H9 (cell line): Measurements from ENCODE around the gene CDC42EP4. TPM values are rescaled to one million over a fixed set of nuclear protein-coding genes. Genes with fewer than 3 reads are reported as not detected.

ENCODE experiments used
- DNase-seq: peaks from one replicate; pipeline ENCODE4 v3.0.0-alpha.2; 2017
- H2AFZ ChIP-seq: one replicate; pipeline ENCODE4 v1.6.1; 2013; ENCODE audit warnings: mild to moderate bottlenecking, low read length, control low read depth, moderate library complexity
- H2AK5ac ChIP-seq: 2 replicates; pipeline ENCODE4 v1.6.1; 2013; ENCODE audit warnings: low read length, control low read depth, mixed read lengths; ENCODE audit not compliant: insufficient read length
- H2BK120ac ChIP-seq: one replicate; pipeline ENCODE4 v1.6.1; 2013; ENCODE audit warnings: low read depth, mild to moderate bottlenecking, low read length, control low read depth, inconsistent platforms; ENCODE audit not compliant: poor library complexity, severe bottlenecking
- H2BK12ac ChIP-seq: 2 replicates; pipeline ENCODE4 v1.6.1; 2013; ENCODE audit warnings: low read length, control low read depth, mixed read lengths, low read depth; ENCODE audit not compliant: insufficient read length
- H2BK15ac ChIP-seq: 2 replicates; pipeline ENCODE4 v1.6.1; 2013; ENCODE audit warnings: low read depth, low read length, control low read depth
- H2BK20ac ChIP-seq: one replicate; pipeline ENCODE4 v1.6.1; 2013; ENCODE audit warnings: low read depth, mild to moderate bottlenecking, low read length, control low read depth, inconsistent platforms; ENCODE audit not compliant: poor library complexity, severe bottlenecking
- H2BK5ac ChIP-seq: 2 replicates; pipeline ENCODE4 v1.6.1; 2013; ENCODE audit warnings: low read length, control low read depth, mixed read lengths; ENCODE audit not compliant: insufficient read length
- H3K14ac ChIP-seq: 2 replicates; pipeline ENCODE4 v1.6.1; 2013; ENCODE audit warnings: low read length, control low read depth; ENCODE audit not compliant: insufficient read depth
- H3K18ac ChIP-seq: 2 replicates; pipeline ENCODE4 v1.6.1; 2013; ENCODE audit warnings: low read depth, mild to moderate bottlenecking, mixed read lengths, low read length, control low read depth; ENCODE audit not compliant: insufficient read length
- H3K23ac ChIP-seq: 2 replicates; pipeline ENCODE4 v1.6.1; 2013; ENCODE audit warnings: low read length, control low read depth, mixed read lengths, low read depth; ENCODE audit not compliant: insufficient read length
- H3K23me2 ChIP-seq: 2 replicates; pipeline ENCODE4 v1.6.1; 2013; ENCODE audit warnings: low read depth, mild to moderate bottlenecking, mixed read lengths, low read length, control low read depth; ENCODE audit not compliant: insufficient read length, poor library complexity, severe bottlenecking
- H3K27ac ChIP-seq: 2 replicates; pipeline ENCODE4 v1.5.1; 2013; ENCODE audit warnings: low read length, control low read depth, mixed read lengths, low read depth; ENCODE audit not compliant: insufficient read length
- H3K27me3 ChIP-seq: 2 replicates; pipeline ENCODE4 v1.6.1; 2013; ENCODE audit warnings: low read length, control low read depth, inconsistent platforms; ENCODE audit not compliant: insufficient read depth
- H3K4ac ChIP-seq: 2 replicates; pipeline ENCODE4 v1.6.1; 2013; ENCODE audit warnings: low read depth, mild to moderate bottlenecking, control low read depth, inconsistent platforms, low read length, moderate library complexity
- H3K4me1 ChIP-seq: 2 replicates; pipeline ENCODE4 v1.6.1; 2013; ENCODE audit warnings: low read length, control low read depth, inconsistent platforms; ENCODE audit not compliant: insufficient read depth
- H3K4me2 ChIP-seq: 2 replicates; pipeline ENCODE4 v1.6.1; 2013; ENCODE audit warnings: low read length, control low read depth, mixed read lengths; ENCODE audit not compliant: insufficient read length, insufficient read depth
- H3K56ac ChIP-seq: 2 replicates; pipeline ENCODE4 v1.6.1; 2013; ENCODE audit warnings: low read depth, mild to moderate bottlenecking, mixed read lengths, low read length, control low read depth; ENCODE audit not compliant: insufficient read length
- H3K79me1 ChIP-seq: 2 replicates; pipeline ENCODE4 v1.6.1; 2013; ENCODE audit warnings: low read depth, mild to moderate bottlenecking, moderate library complexity, low read length, control low read depth, inconsistent platforms; ENCODE audit not compliant: insufficient read depth, poor library complexity, severe bottlenecking
- H3K79me2 ChIP-seq: 2 replicates; pipeline ENCODE4 v1.6.1; 2013; ENCODE audit warnings: low read length, control low read depth, inconsistent platforms; ENCODE audit not compliant: insufficient read depth
- H3K9ac ChIP-seq: 2 replicates; pipeline ENCODE4 v1.6.1; 2013; ENCODE audit warnings: low read length, control low read depth, mixed read lengths; ENCODE audit not compliant: insufficient read length; ENCODE audit errors: extremely low read depth
- H3K9me3 ChIP-seq: one replicate; pipeline ENCODE4 v1.6.1; 2013; ENCODE audit warnings: low read depth, low read length, inconsistent platforms; ENCODE audit not compliant: control insufficient read depth
- H3T11ph ChIP-seq: one replicate; pipeline ENCODE4 v1.6.1; 2013; ENCODE audit warnings: mild to moderate bottlenecking, low read length, control low read depth, inconsistent platforms
- H4K20me1 ChIP-seq: one replicate; pipeline ENCODE4 v1.6.1; 2013; ENCODE audit not compliant: control insufficient read depth, insufficient read length, insufficient read depth
- H4K5ac ChIP-seq: 2 replicates; pipeline ENCODE4 v1.6.1; 2013; ENCODE audit warnings: low read depth, mild to moderate bottlenecking, mixed read lengths, low read length, control low read depth; ENCODE audit not compliant: insufficient read length
- H4K8ac ChIP-seq: replicated peaks from 2 replicates; pipeline ENCODE4 v1.6.1; 2013; ENCODE audit warnings: low read length, control low read depth, mixed read lengths, low read depth; ENCODE audit not compliant: insufficient read length
- H4K91ac ChIP-seq: 2 replicates; pipeline ENCODE4 v1.6.1; 2013; ENCODE audit warnings: low read depth, mild to moderate bottlenecking, moderate library complexity, mixed read lengths, low read length, control low read depth; ENCODE audit not compliant: insufficient read length
- H3K27ac Mint-ChIP-seq, 3 experiments: 2 replicates in 2 of 3; 3 replicates in 1 of 3; pipeline ENCODE4 v1.8.0; 2020 to 2021; ENCODE audit warnings: mixed read lengths in 3 of 3, mild to moderate bottlenecking in 1 of 3, moderate library complexity in 1 of 3
- H3K27me3 Mint-ChIP-seq: 2 replicates; pipeline ENCODE4 v1.8.0; 2021; ENCODE audit warnings: low read depth, mild to moderate bottlenecking, moderate library complexity, mixed read lengths
- H3K36me3 Mint-ChIP-seq, 3 experiments: 2 replicates in 2 of 3; 3 replicates in 1 of 3; pipeline ENCODE4 v1.8.0; 2020 to 2021; ENCODE audit warnings: low read depth in 3 of 3, mixed read lengths in 3 of 3; ENCODE audit not compliant: insufficient read depth in 1 of 3
- H3K4me1 Mint-ChIP-seq, 2 experiments: 2 replicates each; pipeline ENCODE4 v1.8.0; 2020; ENCODE audit warnings: mixed read lengths in 2 of 2
- H3K4me3 Mint-ChIP-seq, 2 experiments: 2 replicates in 1 of 2; 3 replicates in 1 of 2; pipeline ENCODE4 v1.8.0; 2020 to 2021; ENCODE audit warnings: mild to moderate bottlenecking in 2 of 2, mixed read lengths in 2 of 2, moderate library complexity in 1 of 2
- H3K9me3 Mint-ChIP-seq, 2 experiments: 2 replicates in 1 of 2; 3 replicates in 1 of 2; pipeline ENCODE4 v1.8.0; 2020; ENCODE audit warnings: mild to moderate bottlenecking in 2 of 2, mixed read lengths in 2 of 2, moderate library complexity in 1 of 2
- WGBS: extraction: QIAGEN DNeasy Blood & Tissue Kit; methylation state at CpG from one replicate; pipeline ENCODE4 v1.1.7; 2013; ENCODE audit warnings: missing lambda C conversion rate, low lambda C conversion rate, mixed read lengths; ENCODE audit not compliant: insufficient read length; ENCODE audit errors: extremely low coverage; 5-methylcytosine and 5-hydroxymethylcytosine counted together
- total RNA-seq: library from RNA; stranded (reverse); gene quantifications from 2 replicates; pipeline ENCODE4 v1.2.1, GENCODE V29; 2021
- TF ChIP-seq, protein P1 (sequence below): fragments of 200-600 bp; sonication (generic); conservative IDR thresholded peaks from 3 replicates; pipeline ENCODE4 v1.8.0; 2021; ENCODE audit warnings: antibody characterized with exemption, mild to moderate bottlenecking

Gene CDC42EP4
- total RNA-seq, 1 experiment from 2014 or later: 27.1 TPM

DNA sequence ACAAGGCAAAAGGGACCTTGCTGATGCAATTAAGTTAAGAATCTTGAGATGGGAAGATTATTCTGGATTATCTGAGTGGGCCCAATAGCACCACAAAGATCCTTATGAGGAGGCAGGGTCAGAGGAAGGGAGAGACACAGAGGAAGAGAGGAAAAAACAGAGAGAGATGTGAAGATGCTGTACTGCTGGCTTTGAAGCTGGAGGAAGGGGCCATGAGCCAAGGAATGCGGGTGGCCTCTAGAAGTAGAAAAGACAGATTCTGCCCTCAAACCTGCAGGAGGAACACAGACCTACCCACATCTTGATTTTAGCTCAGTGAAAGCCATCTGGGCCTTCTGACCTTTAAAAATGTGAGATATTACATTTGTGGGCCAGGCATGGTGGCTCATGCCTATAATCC, 42.0 kb downstream of the CDC42EP4 start:
- H2AFZ ChIP-seq: no peak overlapping the region
- no peak overlapping the region for H3K4me3 Mint-ChIP-seq
- no peaks in the 10 kb centered on the region for H3K79me2 ChIP-seq
- peaks cover 2% of the 10 kb centered on the region for H4K20me1 ChIP-seq
- H3K27me3 ChIP-seq: no peaks in the 10 kb centered on the region
- H3K36me3 Mint-ChIP-seq: no peaks in the 10 kb centered on the region; a peak in 1 of 7 replicates
- H3K23ac ChIP-seq: no peak overlapping the region
- no peak overlapping the region for H2AK5ac ChIP-seq
- no peaks in the 10 kb centered on the region for H3K9me3 ChIP-seq
- no peak overlapping the region for H2BK5ac ChIP-seq
- no peak overlapping the region for H3K18ac ChIP-seq
- no peak for DNase-seq
- no peak overlapping the region for H4K91ac ChIP-seq
- no peaks in the 10 kb centered on the region for H3K9me3 Mint-ChIP-seq
- no peak overlapping the region for H3T11ph ChIP-seq
- no peak overlapping the region for H3K27ac Mint-ChIP-seq
- H3K27ac ChIP-seq: no peak overlapping the region
- peaks cover 2% of the 10 kb centered on the region for H3K27me3 Mint-ChIP-seq
- H3K14ac ChIP-seq: no peak overlapping the region
- TF ChIP-seq, protein P1, sequence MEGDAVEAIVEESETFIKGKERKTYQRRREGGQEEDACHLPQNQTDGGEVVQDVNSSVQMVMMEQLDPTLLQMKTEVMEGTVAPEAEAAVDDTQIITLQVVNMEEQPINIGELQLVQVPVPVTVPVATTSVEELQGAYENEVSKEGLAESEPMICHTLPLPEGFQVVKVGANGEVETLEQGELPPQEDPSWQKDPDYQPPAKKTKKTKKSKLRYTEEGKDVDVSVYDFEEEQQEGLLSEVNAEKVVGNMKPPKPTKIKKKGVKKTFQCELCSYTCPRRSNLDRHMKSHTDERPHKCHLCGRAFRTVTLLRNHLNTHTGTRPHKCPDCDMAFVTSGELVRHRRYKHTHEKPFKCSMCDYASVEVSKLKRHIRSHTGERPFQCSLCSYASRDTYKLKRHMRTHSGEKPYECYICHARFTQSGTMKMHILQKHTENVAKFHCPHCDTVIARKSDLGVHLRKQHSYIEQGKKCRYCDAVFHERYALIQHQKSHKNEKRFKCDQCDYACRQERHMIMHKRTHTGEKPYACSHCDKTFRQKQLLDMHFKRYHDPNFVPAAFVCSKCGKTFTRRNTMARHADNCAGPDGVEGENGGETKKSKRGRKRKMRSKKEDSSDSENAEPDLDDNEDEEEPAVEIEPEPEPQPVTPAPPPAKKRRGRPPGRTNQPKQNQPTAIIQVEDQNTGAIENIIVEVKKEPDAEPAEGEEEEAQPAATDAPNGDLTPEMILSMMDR: no peak
- no peak overlapping the region for H2BK12ac ChIP-seq
- H3K4me2 ChIP-seq: no peak overlapping the region
- no peak overlapping the region for H3K4ac ChIP-seq
- no peak overlapping the region for H3K56ac ChIP-seq
- H3K4me1 Mint-ChIP-seq: peaks cover 8 to 9% of the 10 kb centered on the region in 2 experiments
- whole genome bisulfite sequencing: no CpG with 5 or more reads among the region's 1 CpG
- H3K79me1 ChIP-seq: no peaks in the 10 kb centered on the region
- H4K8ac ChIP-seq: no peak overlapping the region
- H3K23me2 ChIP-seq: no peaks in the 10 kb centered on the region
- no peak overlapping the region for H4K5ac ChIP-seq
- H3K4me1 ChIP-seq: no peaks in the 10 kb centered on the region; the same call in 1 of the 2 replicates
- H2BK15ac ChIP-seq: no peak overlapping the region
- no peak overlapping the region for H3K9ac ChIP-seq
- no peak overlapping the region for H2BK120ac ChIP-seq
- no peak overlapping the region for H2BK20ac ChIP-seq
